H1 (cell line): ENCODE results near the gene MIP. TPM values are rescaled to one million over a fixed set of nuclear protein-coding genes. Genes with fewer than 3 reads are reported as not detected.

Experiments used
- CHD1 ChIP-seq: IDR thresholded peaks from 2 replicates; pipeline ENCODE4 v1.6.1; 2012; ENCODE audit warnings: low read depth, low read length, improper control_type of control experiment
- CREB1 ChIP-seq: IDR thresholded peaks from 2 replicates; pipeline ENCODE4 v1.6.1; 2012; ENCODE audit warnings: inconsistent platforms
- NANOG ChIP-seq: IDR thresholded peaks from 2 replicates; pipeline ENCODE4 v1.6.1; 2011; ENCODE audit warnings: low read length, low read depth, mild to moderate bottlenecking, inconsistent platforms; ENCODE audit not compliant: insufficient read depth, poor library complexity, severe bottlenecking
- RAD21 ChIP-seq, 2 experiments: IDR thresholded peaks in 1 of 2; conservative IDR thresholded peaks in 1 of 2; 2 replicates each; pipeline ENCODE4 v1.6.1; 2011; ENCODE audit warnings: low read depth in 2 of 2, low read length in 2 of 2, improper control_type of control experiment in 1 of 2, inconsistent platforms in 1 of 2, mild to moderate bottlenecking in 1 of 2, moderate library complexity in 1 of 2
- polyA plus RNA-seq, 7 experiments: library from polyadenylated mRNA; depleted of rRNA in 3 of 7; stranded (reverse) in 5 of 7; unstranded in 2 of 7; fragments of >200 nt in 5 of 7; fragments of 200-250 nt in 2 of 7; gene quantifications; 1 replicate in 5 of 7; 2 replicates in 1 of 7; 4 replicates in 1 of 7; pipeline versions ENCODE4 v1.2.1 to v1.2.3, GENCODE V29; 2011 to 2013; ENCODE audit warnings: missing spikeins in 2 of 7, mixed read lengths in 2 of 7
- total RNA-seq: library from RNA; stranded (reverse); fragmentation: NEBNext Ultra II Directional; extraction: Animal tissue kit (Norgen Biotek cat#: 25700); gene quantifications from 2 replicates; pipeline ENCODE4 v1.2.1, GENCODE V29; 2021

The MIP gene
- total and polyA plus RNA-seq, 2 of the 8 experiments (the other 6 are each of a cell fraction or from before 2014, with no cell fraction given), result 0.05 TPM; not detected in 1

DNA sequence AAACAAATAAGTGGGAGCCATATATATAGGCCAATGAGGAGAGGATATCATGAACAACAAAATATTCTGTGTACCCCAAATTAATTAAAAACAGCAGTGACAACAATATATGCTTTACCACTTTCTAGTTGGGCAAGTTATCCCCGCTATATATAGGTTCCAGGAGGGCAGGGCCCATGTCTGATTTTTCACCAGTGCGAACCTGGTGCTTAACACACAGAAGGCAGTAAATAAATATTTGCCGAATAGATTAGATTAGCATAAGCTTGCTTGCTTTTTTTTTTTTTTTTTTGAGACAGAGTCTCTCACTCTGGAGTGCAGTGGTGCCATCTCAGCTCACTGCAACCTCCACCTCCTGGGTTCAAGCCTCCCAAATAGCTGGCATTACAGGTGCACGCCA is 3.4 kb upstream of the MIP start (continued):
- TF ChIP-seq CHD1, result no peak
- TF ChIP-seq CREB1, result no peak
- TF ChIP-seq RAD21 (IDR thresholded peaks at IDR 0.05 in 1 of 2, conservative IDR thresholded peaks at IDR 0.05 in 1 of 2; ENCODE audit: low read depth in 2 of 2, low read length in 2 of 2), result no peak
- no peak for TF ChIP-seq NANOG
